Measurements from ENCODE around the gene CAMK2A. TPM values are rescaled to one million over a fixed set of nuclear protein-coding genes. Genes with fewer than 3 reads are reported as not detected.
A peak's percentile ranks its signal among the peaks of the same experiment; 100 is the strongest.

Gene CAMK2A
- total and polyA plus RNA-seq, 9 donors: 0.12 to 1.3 (median 0.62) TPM

DNA sequence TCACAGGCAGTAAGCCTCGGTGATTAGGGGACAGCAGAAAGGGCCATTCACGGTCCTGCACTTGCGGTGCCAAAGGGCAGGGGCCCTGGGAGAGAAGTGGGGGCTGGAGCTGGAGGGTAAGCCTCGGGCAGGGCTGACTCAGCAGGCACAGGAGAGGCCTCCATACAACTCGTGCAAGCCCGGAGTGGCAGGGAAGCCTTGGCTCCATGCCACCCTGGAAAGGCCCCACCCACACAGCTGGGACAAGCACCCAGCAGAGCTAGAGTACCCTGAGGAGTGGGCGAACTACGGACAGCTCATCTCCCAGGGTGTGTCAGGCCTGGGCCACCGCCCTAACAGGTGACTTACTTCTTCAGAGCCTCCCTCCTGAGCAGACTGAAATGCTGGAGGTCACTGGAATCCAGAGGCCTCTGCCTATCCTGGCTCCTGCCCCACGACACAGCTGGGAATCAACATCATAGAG, 5.6 kb upstream of the CAMK2A start:
- WGBS, 3 donors: 47 to 50% (median 49%) methylated on average over 10 of the region's 10 CpGs
- H3K9me3 ChIP-seq: no peaks in the 10 kb centered on the region
- peak in 3 of 5 donors; percentile 32 to 63 (median 39) for DNase-seq
- H3K36me3 ChIP-seq: no peaks in the 10 kb centered on the region
- no peak overlapping the region for H3K4me3 ChIP-seq
- H3K27ac ChIP-seq: no peak overlapping the region
- no peak for TF ChIP-seq POLR2A (IDR thresholded peaks at IDR 0.05)
- TF ChIP-seq EP300 (IDR thresholded peaks at IDR 0.05): no peak
- TF ChIP-seq, protein P1, sequence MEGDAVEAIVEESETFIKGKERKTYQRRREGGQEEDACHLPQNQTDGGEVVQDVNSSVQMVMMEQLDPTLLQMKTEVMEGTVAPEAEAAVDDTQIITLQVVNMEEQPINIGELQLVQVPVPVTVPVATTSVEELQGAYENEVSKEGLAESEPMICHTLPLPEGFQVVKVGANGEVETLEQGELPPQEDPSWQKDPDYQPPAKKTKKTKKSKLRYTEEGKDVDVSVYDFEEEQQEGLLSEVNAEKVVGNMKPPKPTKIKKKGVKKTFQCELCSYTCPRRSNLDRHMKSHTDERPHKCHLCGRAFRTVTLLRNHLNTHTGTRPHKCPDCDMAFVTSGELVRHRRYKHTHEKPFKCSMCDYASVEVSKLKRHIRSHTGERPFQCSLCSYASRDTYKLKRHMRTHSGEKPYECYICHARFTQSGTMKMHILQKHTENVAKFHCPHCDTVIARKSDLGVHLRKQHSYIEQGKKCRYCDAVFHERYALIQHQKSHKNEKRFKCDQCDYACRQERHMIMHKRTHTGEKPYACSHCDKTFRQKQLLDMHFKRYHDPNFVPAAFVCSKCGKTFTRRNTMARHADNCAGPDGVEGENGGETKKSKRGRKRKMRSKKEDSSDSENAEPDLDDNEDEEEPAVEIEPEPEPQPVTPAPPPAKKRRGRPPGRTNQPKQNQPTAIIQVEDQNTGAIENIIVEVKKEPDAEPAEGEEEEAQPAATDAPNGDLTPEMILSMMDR (IDR thresholded peaks at IDR 0.05): no peak
- intact Hi-C loops (cut with DNase I): no loop called here
- no peaks in the 10 kb centered on the region for H3K4me1 ChIP-seq (ENCODE audit: insufficient read depth)
- no peaks in the 10 kb centered on the region for H3K27me3 ChIP-seq

DNA sequence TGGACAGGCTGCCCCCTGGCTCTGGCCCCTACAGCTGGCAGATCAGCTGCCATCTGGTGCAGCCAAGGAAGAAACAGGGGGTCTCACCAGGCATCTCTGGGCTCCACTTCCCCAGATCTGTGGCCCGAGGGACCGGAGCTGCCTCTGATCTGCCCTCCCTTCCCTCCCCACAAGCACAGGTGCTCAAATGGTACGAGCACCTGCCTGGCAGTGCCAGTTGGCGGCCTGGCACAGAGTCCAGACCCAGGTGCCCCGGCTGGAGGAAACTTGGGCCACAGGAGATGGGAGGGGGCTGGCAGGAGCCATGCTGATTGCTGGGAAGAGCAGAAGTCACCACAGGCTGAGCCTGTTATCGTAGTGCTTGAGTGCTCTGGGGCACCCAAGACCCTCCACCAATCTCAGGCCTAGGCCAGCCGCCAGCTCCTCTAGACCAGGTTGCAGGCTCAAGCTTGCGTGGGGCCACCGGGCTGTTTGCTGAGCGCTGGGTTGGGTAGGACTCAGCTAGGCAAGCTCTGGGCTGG, 5.0 kb upstream of the CAMK2A start:
- DNase-seq: peak in 1 of 5 donors; percentile 29
- no peaks in the 10 kb centered on the region for H3K4me1 ChIP-seq (ENCODE audit: insufficient read depth)
- TF ChIP-seq EP300 (IDR thresholded peaks at IDR 0.05) (no peak), POLR2A (IDR thresholded peaks at IDR 0.05) (no peak)
- TF ChIP-seq, protein P1 (IDR thresholded peaks at IDR 0.05): no peak
- 94 to 99% (median 96%) methylated on average over 10 of the region's 10 CpGs for WGBS, 3 donors
- no peak overlapping the region for H3K27ac ChIP-seq
- intact Hi-C loops (cut with DNase I): no loop called here
- H3K9me3 ChIP-seq: no peaks in the 10 kb centered on the region
- no peaks in the 10 kb centered on the region for H3K36me3 ChIP-seq
- H3K4me3 ChIP-seq: no peak overlapping the region
- H3K27me3 ChIP-seq: no peaks in the 10 kb centered on the region

DNA sequence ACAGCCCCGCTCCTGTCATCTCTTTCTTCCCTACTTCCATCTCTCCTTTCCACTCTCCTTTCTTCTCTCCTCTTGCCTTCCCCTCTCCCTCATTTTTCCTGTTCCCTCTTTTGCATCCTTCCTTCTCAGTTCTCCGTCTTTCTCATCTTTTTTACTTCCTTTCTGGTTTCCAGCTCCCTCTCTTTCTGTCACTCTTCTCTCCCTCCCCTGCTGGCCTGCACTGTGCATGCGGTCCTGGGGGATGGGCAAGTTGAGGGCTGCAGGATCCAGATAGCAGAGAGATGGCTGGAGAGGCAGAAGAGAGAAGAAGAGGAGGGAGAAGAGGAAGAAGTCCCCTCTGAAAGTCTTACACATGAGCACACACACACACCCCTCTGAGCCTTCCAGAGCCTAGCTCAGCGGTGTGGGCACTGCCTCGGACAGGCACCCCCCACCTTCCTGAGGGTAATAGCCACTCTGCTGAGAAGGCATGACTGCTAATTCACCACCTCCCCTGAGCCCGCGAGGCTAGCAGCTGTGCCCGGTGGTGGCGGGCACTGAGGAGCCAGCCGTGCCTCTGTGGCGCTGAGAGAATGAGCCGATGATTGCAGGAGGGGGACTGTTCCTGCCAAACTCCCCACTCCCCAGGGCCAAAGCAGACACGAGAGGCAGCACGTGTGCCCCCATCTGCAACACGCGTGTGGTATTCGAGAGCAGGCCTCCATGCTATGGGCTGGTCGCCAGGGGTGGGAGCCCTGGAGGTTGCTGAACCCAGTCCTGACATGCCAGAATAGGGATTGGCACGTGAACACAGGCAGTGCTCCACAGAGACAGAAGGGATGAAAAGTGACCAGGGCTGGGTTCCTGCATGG, 3.7 kb upstream of the CAMK2A start:
- TF ChIP-seq, protein P1 (IDR thresholded peaks at IDR 0.05): no peak
- TF ChIP-seq EP300 (IDR thresholded peaks at IDR 0.05) (no peak), POLR2A (IDR thresholded peaks at IDR 0.05) (no peak)
- Histone ChIP-seq H3K4me1 (ENCODE audit: insufficient read depth) (no peaks in the 10 kb centered on the region), H3K4me3 (no peak overlapping the region), H3K9me3 (no peaks in the 10 kb centered on the region), H3K36me3 (no peaks in the 10 kb centered on the region), H3K27me3 (no peaks in the 10 kb centered on the region), H3K27ac (no peak overlapping the region)
- WGBS, 3 donors: 82 to 84% (median 84%) methylated on average over 19 of the region's 19 CpGs
- intact Hi-C loops (cut with DNase I): no loop called here
- peak in 1 of 5 donors; percentile 22 for DNase-seq

DNA sequence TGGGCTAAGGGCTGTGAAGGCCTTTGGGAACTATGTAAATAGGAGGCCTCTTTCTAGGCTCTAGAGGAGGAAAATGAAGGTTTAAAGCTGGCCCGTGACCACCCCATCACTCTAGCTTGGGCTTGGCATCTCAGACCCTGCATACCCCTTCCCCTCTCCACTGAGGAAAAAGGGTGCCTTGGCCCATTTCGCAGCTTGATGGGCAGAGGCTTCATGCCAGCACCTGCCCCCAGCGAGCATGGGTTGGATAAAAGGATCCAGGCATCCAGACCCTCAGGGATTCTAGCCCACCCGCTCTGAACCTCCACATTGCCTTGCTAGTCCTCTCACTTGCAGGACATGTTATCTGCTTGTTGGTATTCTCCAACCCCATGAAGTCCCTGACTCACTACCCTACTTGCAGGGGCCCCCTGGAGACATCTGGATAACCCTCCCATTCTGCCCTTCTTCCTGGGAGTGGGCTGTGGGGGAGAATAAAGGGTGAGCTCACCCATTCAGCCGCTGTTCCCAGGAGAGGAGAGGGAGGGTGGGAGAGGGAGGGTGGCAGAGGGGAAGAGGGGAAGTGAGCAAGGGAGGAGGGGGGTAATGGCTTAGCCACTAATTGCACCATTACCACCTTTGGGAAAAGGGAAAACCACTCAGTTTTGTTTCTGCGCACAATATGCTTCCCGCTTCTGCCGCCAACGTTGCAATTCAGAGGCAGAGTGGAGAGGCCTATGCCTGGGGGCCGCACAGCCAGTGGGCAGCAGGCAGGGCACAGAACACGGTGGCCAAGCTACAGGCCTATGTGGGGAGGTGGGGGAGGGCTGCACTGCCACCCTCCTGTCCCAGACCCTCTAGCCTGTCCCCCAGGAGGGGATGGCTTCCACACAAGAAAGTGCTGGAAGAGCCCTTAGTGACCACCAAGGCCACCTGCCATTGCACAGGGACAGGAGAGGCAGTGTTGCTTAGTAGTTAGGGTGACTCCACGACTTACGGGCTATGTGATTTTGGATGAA, 2.1 kb upstream of the CAMK2A start:
- 84 to 89% (median 88%) methylated on average over 13 of the region's 13 CpGs for WGBS, 3 donors
- Histone ChIP-seq H3K4me1 (ENCODE audit: insufficient read depth) (no peaks in the 10 kb centered on the region), H3K36me3 (no peaks in the 10 kb centered on the region), H3K4me3 (no peak overlapping the region), H3K27ac (no peak overlapping the region), H3K9me3 (no peaks in the 10 kb centered on the region), H3K27me3 (no peaks in the 10 kb centered on the region)
- peak in 1 of 5 donors; percentile 13 for DNase-seq
- intact Hi-C loops (cut with DNase I): no loop called here
- TF ChIP-seq POLR2A (IDR thresholded peaks at IDR 0.05) (no peak), EP300 (IDR thresholded peaks at IDR 0.05) (no peak)
- TF ChIP-seq, protein P1 (IDR thresholded peaks at IDR 0.05): no peak
